ENCODE results near the gene PNPLA7. TPM values are rescaled to one million over a fixed set of nuclear protein-coding genes. Genes with fewer than 3 reads are reported as not detected.

PNPLA7 gene
- total RNA-seq, 4 donors from 2014 or later: 11.4 to 48.6 (median 27.2) TPM

GRCh38 chr9:137432687-137433348 is 117.4 kb downstream of the PNPLA7 start:
- Histone ChIP-seq H3K36me3 (no peaks in the 10 kb centered on the region), H3K4me1 (peaks cover 0 to 37% (median 8%) of the 10 kb centered on the region in 4 donors), H3K4me3 (no peak overlapping the region), H3K27ac (no peak overlapping the region), H3K9me3 (no peaks in the 10 kb centered on the region), H3K27me3 (no peaks in the 10 kb centered on the region)
- TF ChIP-seq POLR2A (IDR thresholded peaks at IDR 0.05): no peak
- TF ChIP-seq CTCF (IDR thresholded peaks at IDR 0.05): no peak
- peak in 1 of 3 donors; percentile 47 for DNase-seq

GRCh38 chr9:137431416-137431931 is 118.7 kb downstream of the PNPLA7 start:
- Histone ChIP-seq H3K4me1 (peaks cover 0 to 25% (median 8%) of the 10 kb centered on the region in 4 donors), H3K4me3 (no peak overlapping the region), H3K9me3 (no peaks in the 10 kb centered on the region), H3K27ac (no peak overlapping the region), H3K36me3 (no peaks in the 10 kb centered on the region), H3K27me3 (no peaks in the 10 kb centered on the region)
- TF ChIP-seq POLR2A (IDR thresholded peaks at IDR 0.05): no peak
- TF ChIP-seq CTCF (IDR thresholded peaks at IDR 0.05): no peak
- peak in 1 of 3 donors; percentile 47 for DNase-seq

GRCh38 chr9:137430723-137431415 is 119.3 kb downstream of the PNPLA7 start:
- peak in 1 of 3 donors; percentile 44 for DNase-seq
- Histone ChIP-seq H3K36me3 (no peaks in the 10 kb centered on the region), H3K27me3 (no peaks in the 10 kb centered on the region), H3K4me1 (peaks cover 0 to 19% (median 6%) of the 10 kb centered on the region in 4 donors), H3K9me3 (no peaks in the 10 kb centered on the region), H3K27ac (no peak overlapping the region), H3K4me3 (no peak overlapping the region)
- TF ChIP-seq POLR2A (IDR thresholded peaks at IDR 0.05): no peak
- TF ChIP-seq CTCF (IDR thresholded peaks at IDR 0.05): no peak

GRCh38 chr9:137429974-137430722 is 120.1 kb downstream of the PNPLA7 start:
- Histone ChIP-seq H3K4me3 (peak overlapping the region in 1 of 4 donors; percentile 17), H3K4me1 (peaks cover 0 to 16% (median 5%) of the 10 kb centered on the region in 4 donors), H3K27ac (no peak overlapping the region), H3K27me3 (no peaks in the 10 kb centered on the region), H3K36me3 (no peaks in the 10 kb centered on the region), H3K9me3 (no peaks in the 10 kb centered on the region)
- TF ChIP-seq POLR2A (IDR thresholded peaks at IDR 0.05) (no peak), CTCF (IDR thresholded peaks at IDR 0.05) (no peak)
- DNase-seq: peak; percentile 52 to 84 (median 84)

- no peak for DNase-seq
- Histone ChIP-seq H3K9me3 (no peaks in the 10 kb centered on the region), H3K4me3 (no peak overlapping the region), H3K4me1 (peaks cover 0 to 18% (median 5%) of the 10 kb centered on the region in 4 donors), H3K27me3 (no peaks in the 10 kb centered on the region), H3K36me3 (no peaks in the 10 kb centered on the region), H3K27ac (no peak overlapping the region)
- TF ChIP-seq CTCF (IDR thresholded peaks at IDR 0.05): no peak
- TF ChIP-seq POLR2A (IDR thresholded peaks at IDR 0.05): no peak
Observed at GRCh38 chr9:137429546-137429890, 120.7 kb downstream of the PNPLA7 start.
